ENCODE measurements around the gene VIPR1.

VIPR1 gene

DNA sequence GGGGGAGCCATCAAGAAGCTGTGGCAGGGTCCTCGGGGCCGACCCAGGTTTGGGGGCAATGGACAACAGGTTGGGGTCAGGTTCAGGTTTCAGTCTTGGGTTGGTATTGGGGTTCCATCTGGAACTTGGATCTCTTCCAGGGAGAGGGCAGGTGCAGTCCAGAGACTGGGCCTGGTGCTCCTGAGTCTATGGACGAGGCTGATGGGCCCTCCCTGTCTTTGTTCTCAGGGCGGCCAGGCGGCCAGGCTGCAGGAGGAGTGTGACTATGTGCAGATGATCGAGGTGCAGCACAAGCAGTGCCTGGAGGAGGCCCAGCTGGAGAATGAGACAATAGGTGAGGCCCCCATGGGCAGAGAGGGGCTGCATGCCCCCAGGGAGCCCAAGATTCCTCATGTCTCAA lies 11.1 kb downstream of the VIPR1 start:
- TF ChIP-seq POLR2AphosphoS5 (IDR thresholded peaks at IDR 0.05; ENCODE audit: low read depth, low read length) (no peak), FOXP2 (optimal IDR thresholded peaks at IDR 0.05; ENCODE audit: borderline replicate concordance, extremely low read depth, extremely low read length, insufficient read depth) (no peak), TAF1 (IDR thresholded peaks at IDR 0.05; ENCODE audit: borderline replicate concordance, insufficient read depth, low read length) (no peak), SIN3A (IDR thresholded peaks at IDR 0.05; ENCODE audit: borderline replicate concordance, insufficient read depth, low read length) (no peak)
- TF ChIP-seq, protein P1, sequence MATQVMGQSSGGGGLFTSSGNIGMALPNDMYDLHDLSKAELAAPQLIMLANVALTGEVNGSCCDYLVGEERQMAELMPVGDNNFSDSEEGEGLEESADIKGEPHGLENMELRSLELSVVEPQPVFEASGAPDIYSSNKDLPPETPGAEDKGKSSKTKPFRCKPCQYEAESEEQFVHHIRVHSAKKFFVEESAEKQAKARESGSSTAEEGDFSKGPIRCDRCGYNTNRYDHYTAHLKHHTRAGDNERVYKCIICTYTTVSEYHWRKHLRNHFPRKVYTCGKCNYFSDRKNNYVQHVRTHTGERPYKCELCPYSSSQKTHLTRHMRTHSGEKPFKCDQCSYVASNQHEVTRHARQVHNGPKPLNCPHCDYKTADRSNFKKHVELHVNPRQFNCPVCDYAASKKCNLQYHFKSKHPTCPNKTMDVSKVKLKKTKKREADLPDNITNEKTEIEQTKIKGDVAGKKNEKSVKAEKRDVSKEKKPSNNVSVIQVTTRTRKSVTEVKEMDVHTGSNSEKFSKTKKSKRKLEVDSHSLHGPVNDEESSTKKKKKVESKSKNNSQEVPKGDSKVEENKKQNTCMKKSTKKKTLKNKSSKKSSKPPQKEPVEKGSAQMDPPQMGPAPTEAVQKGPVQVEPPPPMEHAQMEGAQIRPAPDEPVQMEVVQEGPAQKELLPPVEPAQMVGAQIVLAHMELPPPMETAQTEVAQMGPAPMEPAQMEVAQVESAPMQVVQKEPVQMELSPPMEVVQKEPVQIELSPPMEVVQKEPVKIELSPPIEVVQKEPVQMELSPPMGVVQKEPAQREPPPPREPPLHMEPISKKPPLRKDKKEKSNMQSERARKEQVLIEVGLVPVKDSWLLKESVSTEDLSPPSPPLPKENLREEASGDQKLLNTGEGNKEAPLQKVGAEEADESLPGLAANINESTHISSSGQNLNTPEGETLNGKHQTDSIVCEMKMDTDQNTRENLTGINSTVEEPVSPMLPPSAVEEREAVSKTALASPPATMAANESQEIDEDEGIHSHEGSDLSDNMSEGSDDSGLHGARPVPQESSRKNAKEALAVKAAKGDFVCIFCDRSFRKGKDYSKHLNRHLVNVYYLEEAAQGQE (IDR thresholded peaks at IDR 0.05; ENCODE audit: insufficient read depth in 1 of 2, low read depth in 2 of 2, low read length in 2 of 2), result no peak

DNA sequence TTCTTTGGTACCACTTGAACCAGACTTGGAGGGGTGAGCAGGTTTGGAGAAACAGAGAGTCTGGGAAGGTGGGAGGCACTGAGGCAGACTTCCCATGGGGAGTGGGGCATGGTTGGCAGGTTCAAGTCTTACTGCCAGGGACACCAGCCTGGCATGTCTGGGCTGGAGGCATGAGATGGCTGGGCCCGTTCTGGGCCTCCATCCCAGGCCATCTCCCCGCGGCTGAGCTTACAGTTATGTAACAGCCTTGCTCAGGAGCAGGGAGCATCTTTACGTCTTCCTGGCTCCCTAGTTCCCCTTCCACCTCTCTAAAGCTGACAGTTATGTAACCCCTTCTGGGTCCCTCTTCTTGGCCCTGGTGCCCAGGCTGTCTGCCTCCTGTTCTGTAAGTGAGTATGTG lies 12.4 kb downstream of the VIPR1 start:
- no peak for TF ChIP-seq TAF1 (IDR thresholded peaks at IDR 0.05; ENCODE audit: borderline replicate concordance, insufficient read depth, low read length)
- no peak for TF ChIP-seq SIN3A (IDR thresholded peaks at IDR 0.05; ENCODE audit: borderline replicate concordance, insufficient read depth, low read length)
- no peak for TF ChIP-seq FOXP2 (optimal IDR thresholded peaks at IDR 0.05; ENCODE audit: borderline replicate concordance, extremely low read depth, extremely low read length, insufficient read depth)
- TF ChIP-seq POLR2AphosphoS5 (IDR thresholded peaks at IDR 0.05; ENCODE audit: low read depth, low read length), result no peak
- TF ChIP-seq, protein P1 (IDR thresholded peaks at IDR 0.05; ENCODE audit: insufficient read depth in 1 of 2, low read depth in 2 of 2, low read length in 2 of 2), result no peak

DNA sequence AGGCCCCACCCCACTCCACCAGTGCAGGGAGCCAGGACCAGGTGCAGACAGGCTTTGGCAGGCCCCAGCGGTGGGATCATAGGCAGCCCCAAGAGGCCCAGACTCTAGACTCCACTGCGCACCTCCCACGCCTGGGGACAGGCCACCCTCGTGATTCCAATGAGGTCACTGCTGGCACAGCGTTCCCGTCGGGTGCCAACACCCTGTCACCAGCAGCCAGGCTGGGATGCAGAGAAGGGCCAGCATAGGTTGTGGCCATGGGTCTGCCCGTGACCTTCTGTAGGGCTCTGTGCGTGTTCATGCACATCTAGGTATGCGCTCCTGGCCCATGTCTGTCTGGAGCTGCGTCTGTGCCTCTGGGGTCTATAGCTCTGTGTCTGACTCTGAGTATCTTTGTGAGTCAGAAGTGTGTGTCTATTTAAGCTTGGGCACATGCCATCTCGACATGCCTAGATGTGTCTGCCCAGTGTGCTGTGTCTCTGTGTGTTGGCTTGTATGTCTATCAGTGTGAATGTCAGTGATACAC lies 13.0 kb downstream of the VIPR1 start:
- TF ChIP-seq, protein P1 (IDR thresholded peaks at IDR 0.05; ENCODE audit: insufficient read depth in 1 of 2, low read depth in 2 of 2, low read length in 2 of 2), result no peak
- no peak for TF ChIP-seq TAF1 (IDR thresholded peaks at IDR 0.05; ENCODE audit: borderline replicate concordance, insufficient read depth, low read length)
- no peak for TF ChIP-seq POLR2AphosphoS5 (IDR thresholded peaks at IDR 0.05; ENCODE audit: low read depth, low read length)
- TF ChIP-seq SIN3A (IDR thresholded peaks at IDR 0.05; ENCODE audit: borderline replicate concordance, insufficient read depth, low read length), result no peak
- TF ChIP-seq FOXP2 (optimal IDR thresholded peaks at IDR 0.05; ENCODE audit: borderline replicate concordance, extremely low read depth, extremely low read length, insufficient read depth), result no peak

DNA sequence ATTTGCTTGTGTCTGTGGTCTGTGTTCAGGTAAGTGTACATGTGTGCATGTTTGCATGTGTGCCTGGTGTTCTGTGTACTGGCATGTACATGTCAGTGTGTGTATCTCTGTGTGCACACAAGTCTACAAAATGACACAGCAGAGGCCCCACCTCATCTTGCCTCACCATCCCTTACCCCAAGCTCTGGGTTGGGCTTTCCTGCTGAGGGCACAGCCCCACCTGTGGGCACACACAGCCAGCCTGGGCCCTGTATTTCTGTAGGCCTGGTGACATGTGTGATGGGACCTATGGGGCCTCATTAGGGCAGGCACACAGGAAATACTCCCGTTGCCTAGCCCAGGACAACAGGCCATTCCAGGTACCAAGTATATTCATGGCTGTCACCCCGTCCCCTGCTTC lies 13.5 kb downstream of the VIPR1 start:
- TF ChIP-seq SIN3A (IDR thresholded peaks at IDR 0.05; ENCODE audit: borderline replicate concordance, insufficient read depth, low read length), result no peak

DNA sequence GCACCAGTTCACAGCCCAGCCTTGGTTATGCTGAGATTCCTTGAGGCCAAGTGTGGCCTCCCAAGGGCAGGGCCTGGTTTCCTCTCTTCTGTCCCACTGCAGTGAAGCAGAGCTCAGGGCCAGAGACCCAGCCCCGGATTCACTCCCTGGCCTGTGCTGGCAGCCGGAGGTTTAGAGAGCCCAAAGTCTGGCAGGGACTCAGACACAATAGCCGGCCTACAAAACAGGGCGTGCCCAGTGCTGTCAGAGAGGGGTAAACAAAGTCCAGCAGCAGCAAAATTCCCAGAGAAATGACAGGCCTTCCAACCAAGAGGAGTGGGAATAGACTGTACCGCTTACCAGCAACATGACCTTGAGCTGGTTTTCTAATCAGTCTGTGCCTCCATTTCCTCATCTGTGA lies 14.0 kb downstream of the VIPR1 start:
- no peak for TF ChIP-seq POLR2AphosphoS5 (IDR thresholded peaks at IDR 0.05; ENCODE audit: low read depth, low read length)
- TF ChIP-seq, protein P1 (IDR thresholded peaks at IDR 0.05; ENCODE audit: insufficient read depth in 1 of 2, low read depth in 2 of 2, low read length in 2 of 2), result no peak
- no peak for TF ChIP-seq TAF1 (IDR thresholded peaks at IDR 0.05; ENCODE audit: borderline replicate concordance, insufficient read depth, low read length)
- no peak for TF ChIP-seq FOXP2 (optimal IDR thresholded peaks at IDR 0.05; ENCODE audit: borderline replicate concordance, extremely low read depth, extremely low read length, insufficient read depth)
